CD4-positive, alpha-beta T cell treated with Interleukin-12 subunit alpha and Interleukin-12 subunit beta, for 1 hour (primary cell): ENCODE data around the gene ZNF207.
"Not testable (repeated sequence)": the region's sequence is repeated elsewhere in the genome, so short reads cannot be mapped to it uniquely, and the experiment has no call there.

Experiments used
- DNase-seq: peaks from one replicate; pipeline ENCODE4 v3.0.0-alpha.2; 2020

ZNF207 gene

GRCh38 chr17:32335687-32336086 is 14.3 kb upstream of the ZNF207 start:
- no peak for DNase-seq

GRCh38 chr17:32341141-32341856 is 8.7 kb upstream of the ZNF207 start:
- peak; percentile 73 for DNase-seq

GRCh38 chr17:32341857-32342602 is 7.9 kb upstream of the ZNF207 start, which contains the start of gene C17orf75:
Gene C17orf75 (minus strand): TSS chr17:32342173. CDS start chr17:32342139, 34 bp downstream.
- peak; percentile 80 for DNase-seq

GRCh38 chr17:32342603-32343325 is 7.2 kb upstream of the ZNF207 start:
- DNase-seq: no peak

DNA sequence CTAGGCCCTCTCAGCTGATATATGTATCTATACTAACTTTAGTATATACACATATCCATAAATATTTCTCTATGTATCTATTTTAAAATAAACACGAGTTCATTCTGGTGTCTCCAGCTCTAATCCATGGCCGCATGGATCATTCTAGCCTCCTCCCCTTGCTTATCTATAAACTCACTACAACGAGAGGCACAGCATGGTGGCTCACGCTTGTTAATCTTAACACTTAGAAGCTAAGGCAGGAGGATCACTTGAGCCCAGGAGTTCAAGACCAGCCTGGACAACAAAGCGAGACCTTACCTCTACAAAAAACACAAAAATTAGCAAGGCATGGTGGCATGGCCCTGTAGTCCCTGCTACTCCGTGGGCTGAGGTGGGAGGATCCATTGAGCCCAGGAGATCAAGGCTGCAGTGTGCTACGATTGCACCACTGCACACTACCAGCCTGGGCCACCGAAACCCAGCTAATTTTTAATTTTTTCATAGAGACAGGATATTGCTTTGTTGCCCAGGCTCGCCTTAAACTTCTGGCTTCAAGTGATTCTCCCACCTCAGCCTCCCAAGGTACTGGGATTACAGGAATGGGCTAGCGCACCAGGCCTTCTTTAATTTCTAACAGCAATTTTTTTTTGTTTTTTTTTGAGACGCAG is 3.9 kb upstream of the ZNF207 start:
- no peak for DNase-seq

- no peak for DNase-seq
Measured at GRCh38 chr17:32348483-32348800, 1.5 kb upstream of the ZNF207 start.

- DNase-seq: no peak
Measured at GRCh38 chr17:32349503-32349853, 479 bp upstream of the ZNF207 start.

- DNase-seq: peak; percentile 65
Measured at GRCh38 chr17:32350666-32351418, 885 bp downstream of the ZNF207 start.

DNA sequence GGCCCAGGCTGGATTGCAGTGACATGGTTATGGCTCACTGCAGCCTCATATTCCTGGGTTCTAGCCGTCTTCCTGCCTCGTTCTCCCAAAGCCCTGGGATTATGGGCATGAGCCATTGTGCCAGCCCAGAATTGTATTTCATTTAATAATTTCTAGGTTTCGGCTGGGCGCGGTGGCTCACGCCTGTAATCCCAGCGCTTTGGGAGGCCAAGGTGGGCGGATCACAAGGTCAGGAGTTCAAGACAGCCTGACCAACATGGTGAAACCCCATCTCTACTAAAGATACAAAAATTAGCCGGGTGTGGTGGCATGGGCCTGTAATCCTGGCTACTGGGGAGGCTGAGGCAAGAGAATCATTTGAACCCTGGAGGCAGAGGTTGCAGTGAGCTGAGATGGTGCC is 2.8 kb downstream of the ZNF207 start:
- not testable (repeated sequence) for DNase-seq

- DNase-seq: no peak
Measured at GRCh38 chr17:32355649-32356377, 5.9 kb downstream of the ZNF207 start.

GRCh38 chr17:32356378-32356743 is 6.4 kb downstream of the ZNF207 start:
- DNase-seq: no peak

- DNase-seq: no peak
Measured at GRCh38 chr17:32356750-32357149, 6.8 kb downstream of the ZNF207 start.

GRCh38 chr17:32357615-32358014 is 7.7 kb downstream of the ZNF207 start:
- no peak for DNase-seq

- no peak for DNase-seq
Measured at GRCh38 chr17:32361270-32361669, 11.3 kb downstream of the ZNF207 start.

GRCh38 chr17:32370426-32370825 is 20.5 kb downstream of the ZNF207 start:
- DNase-seq: no peak

- no peak for DNase-seq
Measured at GRCh38 chr17:32382526-32383223, 32.7 kb downstream of the ZNF207 start.

DNA sequence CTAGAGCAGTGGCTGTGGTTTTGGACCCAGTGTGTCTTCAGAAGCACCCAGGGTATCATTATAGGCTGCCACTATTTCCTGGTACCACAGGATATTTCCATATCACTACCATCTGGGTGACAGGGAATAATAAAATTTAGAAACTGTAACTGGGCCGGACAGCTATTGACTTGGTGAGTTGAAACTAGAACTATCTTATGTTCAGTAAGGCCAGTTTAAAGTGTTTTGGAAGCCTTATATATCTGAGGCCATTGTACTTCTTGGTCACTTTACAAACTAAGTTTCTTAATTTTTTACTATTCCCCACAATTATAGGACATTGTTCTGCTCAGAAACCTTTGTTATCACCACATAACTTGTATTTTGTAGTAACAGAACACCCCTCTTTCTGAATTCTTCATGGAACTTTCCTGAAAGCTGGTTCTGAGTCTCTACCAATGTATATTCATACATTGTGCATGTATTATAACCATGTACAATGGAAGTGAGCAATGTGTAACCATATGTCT is 34.0 kb downstream of the ZNF207 start:
- DNase-seq: no peak

DNA sequence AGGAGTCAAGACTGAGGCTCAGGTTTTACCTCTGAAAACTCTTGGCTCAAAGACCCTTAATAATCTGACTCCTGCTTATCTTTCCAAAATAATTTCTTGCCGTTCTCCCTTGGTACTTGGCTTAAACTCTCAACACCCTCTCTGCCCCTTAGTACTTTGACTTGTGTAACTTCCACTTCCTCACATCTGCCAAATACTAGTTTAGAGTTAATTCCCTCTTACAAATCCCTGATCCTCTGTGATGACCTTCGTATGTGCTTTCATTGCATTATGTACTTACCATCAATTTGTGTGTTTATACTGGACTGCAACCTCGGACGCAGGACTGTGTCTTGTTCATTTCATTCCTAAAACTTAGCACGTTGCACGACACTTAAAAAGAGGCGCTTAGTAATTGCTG is 35.2 kb downstream of the ZNF207 start:
- DNase-seq: no peak

GRCh38 chr17:32385971-32386370 is 36.0 kb downstream of the ZNF207 start:
- no peak for DNase-seq

DNA sequence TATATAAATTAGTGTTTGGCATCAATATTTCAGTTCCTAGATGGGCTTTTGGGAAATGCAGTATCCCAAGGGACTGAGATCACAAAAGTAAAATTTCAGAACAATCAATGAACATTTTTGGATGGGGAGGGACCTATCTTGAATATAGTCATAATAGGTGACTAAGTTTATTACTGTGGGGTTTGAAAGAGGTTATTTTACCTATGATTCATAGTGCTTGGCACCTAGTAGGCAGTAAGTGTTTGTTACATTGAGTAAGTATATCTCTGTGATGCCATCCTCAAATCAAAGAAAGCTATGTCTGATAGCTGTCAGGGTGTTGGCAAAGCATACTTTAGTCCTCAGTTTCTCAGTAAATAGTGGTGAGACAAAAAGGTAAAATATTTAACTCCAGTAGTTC is 36.9 kb downstream of the ZNF207 start:
- DNase-seq: no peak

- DNase-seq: not testable (repeated sequence)
Measured at GRCh38 chr17:32388128-32388527, 38.2 kb downstream of the ZNF207 start.
